ENCODE measurements around the gene SHROOM3. TPM values are rescaled to one million over a fixed set of nuclear protein-coding genes. Genes with fewer than 3 reads are reported as not detected.
A peak's percentile ranks its signal among the peaks of the same experiment; 100 is the strongest.
"Not testable (repeated sequence)": the region's sequence is repeated elsewhere in the genome, so short reads cannot be mapped to it uniquely, and the experiment has no call there.

Gene SHROOM3
- polyA plus RNA-seq, 4 donors = 33.3 to 39.2 (median 37.6) TPM

- peak; percentile 58 to 79 (median 65) for DNase-seq (ENCODE audit: low read depth in 4 of 4, low spot score in 3 of 4)
Observed at GRCh38 chr4:76585897-76586360, 150.9 kb downstream of the SHROOM3 start.

GRCh38 chr4:76588274-76588673, 153.2 kb downstream of the SHROOM3 start:
- no peak for DNase-seq (ENCODE audit: low read depth in 4 of 4, low spot score in 3 of 4)

- DNase-seq (ENCODE audit: low read depth in 4 of 4, low spot score in 3 of 4) = no peak
Observed at GRCh38 chr4:76589402-76589801, 154.4 kb downstream of the SHROOM3 start.

DNA sequence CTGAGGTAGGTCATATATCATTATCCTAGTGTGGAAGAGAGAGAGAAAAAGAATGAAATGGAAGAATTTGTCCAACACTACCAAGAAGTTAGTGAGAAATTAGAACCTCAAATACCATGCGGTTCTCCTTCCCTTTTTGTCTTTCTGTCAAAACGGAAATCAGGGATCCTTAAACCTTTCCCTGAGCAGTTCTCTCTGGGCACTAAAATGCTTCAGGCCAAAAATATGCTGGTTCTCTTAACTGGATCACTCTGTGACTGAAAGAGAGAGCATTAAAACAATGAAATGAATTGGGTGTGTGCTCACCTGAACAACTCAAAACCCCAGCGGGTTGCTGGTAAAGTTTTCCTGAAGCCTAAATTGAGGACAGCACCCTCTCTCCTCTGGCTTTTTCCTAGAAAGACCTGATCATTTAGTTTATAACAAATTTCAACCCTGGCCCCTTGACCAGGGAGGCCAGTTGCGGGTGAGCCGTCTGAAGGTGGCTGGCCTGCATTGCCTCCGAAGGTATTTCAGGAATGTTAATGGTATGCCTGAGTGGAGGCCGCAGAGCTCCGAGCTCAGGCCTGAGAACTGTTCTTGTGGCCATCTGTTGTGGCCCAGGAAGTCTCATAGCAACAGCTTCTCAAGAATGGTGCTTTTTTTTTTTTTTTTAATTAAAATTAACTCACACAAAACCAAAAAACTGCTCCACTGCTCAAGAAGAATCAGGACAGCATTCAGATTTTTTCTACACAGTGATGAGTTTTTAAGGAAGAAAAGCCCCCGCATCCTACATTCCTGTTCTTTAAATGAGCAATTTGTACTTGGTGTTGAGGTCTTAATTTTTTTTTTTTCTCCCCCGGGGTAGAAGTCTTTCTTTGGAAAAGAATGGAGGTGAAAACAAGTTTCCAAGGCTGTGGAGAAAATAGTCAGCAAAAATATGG, 155.1 kb downstream of the SHROOM3 start:
- DNase-seq (ENCODE audit: low read depth in 4 of 4, low spot score in 3 of 4) = peak; percentile 55 to 82 (median 74)

DNA sequence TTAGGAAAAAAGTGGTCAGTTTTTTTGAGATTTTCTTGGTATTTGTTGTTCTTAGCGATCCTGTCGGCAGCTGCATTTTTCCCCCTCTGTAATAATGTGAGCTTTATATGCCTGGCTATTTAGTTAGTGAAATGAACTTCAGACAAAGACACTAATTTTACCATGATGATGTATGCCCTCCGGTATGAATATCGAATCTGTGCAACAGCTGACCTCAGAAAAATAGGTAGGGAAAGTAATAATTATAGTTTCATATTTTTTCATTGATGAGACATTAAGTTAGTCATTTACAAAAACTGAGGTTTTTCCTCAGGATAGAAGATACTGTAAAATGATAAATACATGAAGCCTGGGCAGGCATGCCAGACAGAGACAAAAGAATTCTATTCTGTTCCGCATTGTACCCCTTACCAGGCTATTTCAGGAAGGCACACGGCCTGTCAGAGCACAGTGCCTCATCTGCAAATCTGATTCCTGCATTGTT, 155.8 kb downstream of the SHROOM3 start:
- DNase-seq (ENCODE audit: low read depth in 4 of 4, low spot score in 3 of 4) = no peak

DNA sequence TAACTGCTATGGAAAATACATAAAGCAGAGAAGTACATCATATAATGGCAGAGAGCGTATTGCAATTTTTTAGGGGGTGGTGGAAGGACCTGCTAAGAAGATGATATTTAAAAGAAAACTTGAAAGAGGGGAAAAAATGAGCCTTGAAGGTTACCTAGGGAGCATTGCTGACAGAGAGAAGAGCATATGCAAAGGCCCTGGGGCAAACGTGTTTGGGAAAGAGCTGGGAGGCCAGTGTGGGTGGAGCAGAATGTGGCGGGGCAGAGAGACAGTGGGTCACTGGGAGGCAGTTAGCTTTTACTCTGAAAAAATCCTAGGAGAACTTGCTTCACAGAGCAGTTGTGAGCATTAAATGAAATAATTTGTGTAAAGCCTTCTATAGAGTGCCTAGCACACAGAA, 157.0 kb downstream of the SHROOM3 start:
- no peak for DNase-seq (ENCODE audit: low read depth in 4 of 4, low spot score in 3 of 4)

- no peak for DNase-seq (ENCODE audit: low read depth in 4 of 4, low spot score in 3 of 4)
Observed at GRCh38 chr4:76592460-76592859, 157.4 kb downstream of the SHROOM3 start.

DNA sequence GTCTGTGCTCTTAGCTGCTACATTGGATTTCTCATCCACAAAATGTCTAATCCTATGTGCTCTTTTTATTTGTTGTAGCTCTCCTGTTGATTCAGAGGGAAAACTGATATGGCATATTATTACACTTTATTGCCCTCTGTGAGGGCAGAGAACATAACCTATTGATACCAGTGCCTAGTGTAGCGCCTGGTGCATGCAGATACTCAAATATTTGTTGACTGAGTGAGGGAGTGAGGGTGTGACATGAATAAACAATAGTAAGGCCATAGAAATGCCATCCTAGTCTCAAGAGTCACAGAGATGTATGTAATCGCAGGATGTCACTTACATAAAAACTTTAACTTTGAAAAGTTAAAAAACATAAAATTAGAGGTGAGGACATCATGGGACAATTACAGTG, 159.1 kb downstream of the SHROOM3 start:
- no peak for DNase-seq (ENCODE audit: low read depth in 4 of 4, low spot score in 3 of 4)

GRCh38 chr4:76595435-76595834, 160.4 kb downstream of the SHROOM3 start:
- DNase-seq (ENCODE audit: low read depth in 4 of 4, low spot score in 3 of 4) = no peak

DNA sequence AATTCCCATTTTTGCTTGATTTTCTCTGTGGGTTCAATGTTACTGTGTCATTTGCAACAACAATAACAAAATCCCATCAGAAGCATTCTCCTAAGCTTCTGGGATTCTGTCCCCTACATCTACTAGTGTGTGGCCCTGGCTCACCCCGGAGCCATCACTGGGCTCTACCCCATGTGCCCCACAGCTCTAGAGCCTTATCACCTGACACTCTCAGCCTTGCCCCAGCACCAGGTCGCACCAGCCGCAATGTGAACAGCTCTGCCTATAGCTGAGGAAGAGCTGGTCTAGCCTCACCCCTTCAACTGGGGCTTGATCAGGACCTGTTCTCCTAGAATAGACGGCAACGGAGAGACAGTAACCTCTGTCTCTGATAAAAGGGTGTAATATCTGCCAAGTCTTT, 161.7 kb downstream of the SHROOM3 start:
- no peak for DNase-seq (ENCODE audit: low read depth in 4 of 4, low spot score in 3 of 4)

DNA sequence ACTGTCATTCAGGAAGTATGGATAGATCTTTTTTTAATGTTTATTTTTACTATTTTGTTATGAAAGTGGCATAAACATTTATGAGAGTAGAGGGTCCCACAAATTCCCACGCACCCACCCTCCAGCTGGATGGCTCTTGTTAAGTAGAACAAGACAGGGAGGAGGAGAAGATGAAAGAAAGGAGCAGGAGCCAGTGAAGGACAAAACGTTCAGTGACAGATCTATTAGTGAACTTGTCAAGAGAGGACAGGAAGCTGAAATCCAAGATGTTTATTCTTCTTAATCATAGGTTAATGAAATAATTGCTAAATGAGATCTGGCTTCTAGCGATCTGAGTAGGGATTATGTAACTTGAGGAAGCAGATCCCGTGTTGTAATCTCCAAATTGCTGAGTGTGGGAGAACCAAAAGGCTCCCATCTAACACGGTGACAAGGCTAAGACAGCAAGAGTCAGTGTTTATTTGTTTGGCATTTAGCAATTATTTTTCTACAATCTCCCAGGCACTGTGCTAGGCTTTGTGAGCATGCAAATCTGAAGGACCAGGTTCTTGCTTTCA, 162.5 kb downstream of the SHROOM3 start:
- no peak for DNase-seq (ENCODE audit: low read depth in 4 of 4, low spot score in 3 of 4)

- no peak for DNase-seq (ENCODE audit: low read depth in 4 of 4, low spot score in 3 of 4)
Observed at GRCh38 chr4:76600447-76600846, 165.4 kb downstream of the SHROOM3 start.

- no peak for DNase-seq (ENCODE audit: low read depth in 4 of 4, low spot score in 3 of 4)
Observed at GRCh38 chr4:76601791-76602190, 166.8 kb downstream of the SHROOM3 start.

DNA sequence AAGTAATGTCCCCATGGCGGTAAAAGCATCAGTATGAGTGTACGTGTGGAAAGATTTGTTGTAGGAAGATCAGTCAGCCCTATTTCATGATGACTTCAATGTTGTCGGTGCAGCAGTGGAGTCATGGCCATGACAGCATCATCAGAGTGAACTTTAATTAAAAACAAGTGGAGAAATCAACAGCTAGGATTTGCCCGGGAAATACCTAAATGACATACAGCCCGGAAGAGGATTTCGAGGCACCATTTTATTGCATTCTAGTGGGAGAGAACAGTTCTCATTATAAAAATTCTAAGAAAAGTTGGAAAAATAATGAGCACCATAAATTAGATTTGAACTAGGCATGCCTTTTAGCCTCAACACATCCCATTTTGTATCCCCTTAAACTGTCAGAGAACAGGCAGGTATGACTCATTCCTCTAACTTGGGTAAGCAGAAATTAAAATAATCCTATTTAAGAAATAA, 170.1 kb downstream of the SHROOM3 start:
- no peak for DNase-seq (ENCODE audit: low read depth in 4 of 4, low spot score in 3 of 4)

GRCh38 chr4:76606645-76607265, 171.7 kb downstream of the SHROOM3 start:
- DNase-seq (ENCODE audit: low read depth in 4 of 4, low spot score in 3 of 4) = no peak

- peak in 1 of 4 donors; percentile 76 for DNase-seq (ENCODE audit: low read depth in 4 of 4, low spot score in 3 of 4)
Observed at GRCh38 chr4:76607266-76607799, 172.3 kb downstream of the SHROOM3 start.

GRCh38 chr4:76607846-76608245, 172.8 kb downstream of the SHROOM3 start:
- DNase-seq (ENCODE audit: low read depth in 4 of 4, low spot score in 3 of 4) = no peak

- not testable (repeated sequence) for DNase-seq (ENCODE audit: low read depth in 4 of 4, low spot score in 3 of 4)
Observed at GRCh38 chr4:76608549-76608948, 173.5 kb downstream of the SHROOM3 start.

DNA sequence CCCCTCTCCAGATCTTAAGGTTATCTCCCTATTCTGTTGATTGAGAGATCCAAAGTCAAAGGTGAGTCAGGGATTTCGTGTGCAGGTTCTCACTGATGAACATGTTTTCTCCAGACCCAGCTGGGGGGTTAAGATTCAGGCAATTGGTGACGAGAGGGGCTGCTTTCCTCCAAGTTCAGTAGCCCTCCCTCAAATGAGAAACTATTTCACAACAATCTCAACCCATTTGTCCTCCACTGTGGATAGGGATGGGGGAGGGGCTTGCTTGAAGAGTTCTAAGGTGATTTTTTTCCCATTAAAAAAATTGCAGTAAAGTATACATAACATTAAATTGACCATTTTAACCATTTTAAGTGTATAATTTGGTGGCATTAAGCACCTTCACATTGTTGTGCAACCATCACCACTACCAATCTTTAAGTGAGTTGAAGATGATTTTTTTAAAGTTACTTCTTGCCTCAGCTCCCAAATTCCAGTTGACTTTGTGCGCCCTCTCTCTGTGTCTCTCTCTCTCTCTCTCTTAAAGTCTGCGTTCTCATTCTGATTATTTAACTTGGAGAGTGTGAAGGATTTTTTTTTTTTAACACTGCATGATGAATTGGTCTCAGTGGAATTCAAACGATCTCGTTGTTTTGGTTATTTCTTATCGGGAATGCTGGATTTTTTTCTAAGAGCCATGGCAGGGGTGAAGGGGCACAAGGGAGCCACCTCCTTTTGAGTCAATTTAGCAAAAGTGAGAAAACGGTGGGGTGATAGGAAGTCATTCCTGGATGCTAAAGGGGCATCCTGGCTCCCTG, 175.9 kb downstream of the SHROOM3 start:
- no peak for DNase-seq (ENCODE audit: low read depth in 4 of 4, low spot score in 3 of 4)

DNA sequence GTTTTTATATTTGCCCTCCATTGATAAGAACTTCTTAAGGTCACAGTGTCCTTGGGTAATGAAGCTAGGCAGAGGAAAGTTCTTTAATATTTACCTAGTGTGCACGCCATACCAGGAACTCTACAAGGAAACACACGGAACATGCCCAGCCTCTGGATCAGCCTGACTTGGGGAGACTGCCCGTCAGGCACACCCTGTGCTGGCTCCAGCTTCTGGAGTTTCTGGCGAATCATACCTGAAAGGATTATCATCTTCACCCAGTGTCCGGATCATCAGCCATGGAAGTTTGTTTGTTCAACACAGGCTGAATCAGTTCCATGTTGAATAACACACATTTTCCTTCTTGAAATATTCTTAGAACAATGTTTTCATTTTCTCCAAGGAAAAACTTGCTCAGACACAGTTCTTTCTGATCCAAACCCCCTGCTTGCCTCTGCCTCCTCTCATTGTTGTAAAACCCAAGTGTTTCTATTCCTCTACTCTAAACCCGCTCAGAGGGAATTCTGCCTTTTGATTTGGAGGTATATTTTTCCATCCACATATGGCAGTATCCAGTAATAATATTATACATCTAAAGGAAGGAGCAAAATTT, 176.7 kb downstream of the SHROOM3 start:
- DNase-seq (ENCODE audit: low read depth in 4 of 4, low spot score in 3 of 4) = no peak
